ENCODE data around the gene KRTAP10-7.
"Not testable (repeated sequence)": the region's sequence is repeated elsewhere in the genome, so short reads cannot be mapped to it uniquely, and the experiment has no call there.

Gene KRTAP10-7

GRCh38 chr21:44600118-44600978 is at the start of gene KRTAP10-7:
KRTAP10-7 (plus strand) TSS chr21:44600597; CDS start chr21:44600622, 25 bp downstream.
- DNase-seq: not testable (repeated sequence)

GRCh38 chr21:44550807-44551206 is 49.6 kb upstream of the KRTAP10-7 start:
- no peak for DNase-seq

GRCh38 chr21:44551340-44551961 is 48.9 kb upstream of the KRTAP10-7 start, which contains the start of gene KRTAP10-2:
KRTAP10-2 (minus strand) TSS chr21:44551505; CDS start chr21:44551458, 47 bp downstream.
- no peak for DNase-seq

- DNase-seq: no peak
These were observed 48.3 kb upstream of the KRTAP10-7 start for GRCh38 chr21:44552136-44552535.

- no peak for DNase-seq
These were observed 47.7 kb upstream of the KRTAP10-7 start for GRCh38 chr21:44552681-44553080.

GRCh38 chr21:44555200-44555875 is 45.1 kb upstream of the KRTAP10-7 start:
- no peak for DNase-seq

- DNase-seq: no peak
These were observed 43.5 kb upstream of the KRTAP10-7 start for GRCh38 chr21:44556879-44557278.

- DNase-seq: no peak
These were observed 42.7 kb upstream of the KRTAP10-7 start for GRCh38 chr21:44557491-44558328.

- DNase-seq: not testable (repeated sequence)
These were observed 42.1 kb upstream of the KRTAP10-7 start for GRCh38 chr21:44558329-44558675.

GRCh38 chr21:44558695-44559094 is 41.7 kb upstream of the KRTAP10-7 start, which contains the start of gene KRTAP10-3:
KRTAP10-3 (minus strand) TSS chr21:44558795; CDS start chr21:44558715, 80 bp downstream.
- DNase-seq: no peak

- DNase-seq: no peak
These were observed 36.3 kb upstream of the KRTAP10-7 start for GRCh38 chr21:44564099-44564498.

- DNase-seq: no peak
These were observed 35.4 kb upstream of the KRTAP10-7 start for GRCh38 chr21:44564886-44565598.

GRCh38 chr21:44566403-44566802 is 34.0 kb upstream of the KRTAP10-7 start:
- DNase-seq: no peak

GRCh38 chr21:44567481-44568171 is 32.8 kb upstream of the KRTAP10-7 start:
- DNase-seq: no peak

- no peak for DNase-seq
These were observed 32.1 kb upstream of the KRTAP10-7 start for GRCh38 chr21:44568261-44568660.

- DNase-seq: no peak
These were observed 31.5 kb upstream of the KRTAP10-7 start for GRCh38 chr21:44568667-44569556.

- DNase-seq: no peak
These were observed 30.4 kb upstream of the KRTAP10-7 start for GRCh38 chr21:44569861-44570517.

GRCh38 chr21:44571296-44571695 is 29.1 kb upstream of the KRTAP10-7 start:
- DNase-seq: no peak
